H1 (cell line): ENCODE measurements around the gene ZSCAN10.

Experiments used
- CHD1 ChIP-seq: IDR thresholded peaks from 2 replicates; pipeline ENCODE4 v1.6.1; 2012; ENCODE audit warnings: low read depth, low read length, improper control_type of control experiment
- CTCF ChIP-seq, 3 experiments: IDR thresholded peaks; 1 replicate in 2 of 3; 2 replicates in 1 of 3; pipeline versions ENCODE4 v1.5.1 to v1.6.1; 2011; ENCODE audit warnings: low read length in 3 of 3, mild to moderate bottlenecking in 3 of 3, inconsistent platforms in 2 of 3, low read depth in 1 of 3, moderate library complexity in 1 of 3; ENCODE audit not compliant: insufficient read depth in 1 of 3; ENCODE audit errors: control extremely low read depth in 1 of 3
- EP300 ChIP-seq, 2 experiments: IDR thresholded peaks; 1 replicate in 1 of 2; 2 replicates in 1 of 2; pipeline ENCODE4 v1.6.1; 2011 to 2012; ENCODE audit warnings: low read depth in 2 of 2, low read length in 2 of 2, mild to moderate bottlenecking in 2 of 2, borderline replicate concordance in 1 of 2, inconsistent platforms in 1 of 2, moderate library complexity in 1 of 2
- MAX ChIP-seq: IDR thresholded peaks from 2 replicates; pipeline ENCODE4 v1.6.1; 2012; ENCODE audit warnings: inconsistent platforms
- NRF1 ChIP-seq: IDR thresholded peaks from 2 replicates; pipeline ENCODE4 v1.6.1; 2011; ENCODE audit warnings: mild to moderate bottlenecking, low read depth, low read length, improper control_type of control experiment
- SIN3A ChIP-seq, 2 experiments: IDR thresholded peaks in 1 of 2; conservative IDR thresholded peaks in 1 of 2; 2 replicates each; pipeline ENCODE4 v1.6.1; 2011 to 2012; ENCODE audit warnings: low read length in 2 of 2, improper control_type of control experiment in 1 of 2, low read depth in 1 of 2, mild to moderate bottlenecking in 1 of 2
- TAF7 ChIP-seq: optimal IDR thresholded peaks from 2 replicates; pipeline ENCODE3; 2011; ENCODE audit warnings: low read depth, mild to moderate bottlenecking, inconsistent platforms, low read length, moderate library complexity, borderline replicate concordance

- TF ChIP-seq SIN3A (conservative IDR thresholded peaks at IDR 0.05 in 1 of 2, IDR thresholded peaks at IDR 0.05 in 1 of 2; ENCODE audit: low read depth in 1 of 2, low read length in 2 of 2) (no peak), EP300 (IDR thresholded peaks at IDR 0.05; ENCODE audit: borderline replicate concordance in 1 of 2, low read depth in 2 of 2, low read length in 2 of 2) (no peak), CTCF (IDR thresholded peaks at IDR 0.05; ENCODE audit: control extremely low read depth in 1 of 3, insufficient read depth in 1 of 3, low read depth in 1 of 3, low read length in 3 of 3) (no peak), MAX (no peak), NRF1 (no peak), TAF7 (no peak), CHD1 (no peak)
These were observed 15.9 kb upstream of the ZSCAN10 start for GRCh38 chr16:3115003-3115402.
